HG03045 (cell line): Measurements from ENCODE around the gene SLC11A1.

Experiments used
- ATAC-seq: cut with Tn5 transposase; IDR thresholded peaks from one replicate; pipeline ENCODE4 v1.9.1; 2021; ENCODE audit warnings: mild to moderate bottlenecking, moderate library complexity; ENCODE audit not compliant: unreplicated experiment

Gene SLC11A1

DNA sequence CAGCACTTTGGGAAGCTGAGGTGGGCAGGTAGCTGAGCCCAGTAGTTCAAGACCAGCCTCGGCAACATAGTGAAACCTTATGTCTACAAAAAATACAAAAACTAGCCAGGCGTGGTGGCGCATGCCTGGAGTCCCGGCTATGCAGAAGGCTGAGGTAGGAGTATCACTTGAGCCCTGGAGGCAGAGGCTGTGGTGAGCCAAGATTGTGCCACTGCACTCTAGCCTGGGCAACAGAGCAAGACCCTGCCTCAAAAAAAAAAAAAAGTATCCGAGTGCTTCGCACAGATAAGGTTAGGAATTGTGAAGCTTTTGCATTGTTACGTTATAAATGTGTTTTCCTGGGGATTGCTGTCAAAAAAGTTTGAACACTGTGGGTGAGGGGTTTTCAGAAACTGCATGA, 21.7 kb downstream of the SLC11A1 start:
- no peak for ATAC-seq

DNA sequence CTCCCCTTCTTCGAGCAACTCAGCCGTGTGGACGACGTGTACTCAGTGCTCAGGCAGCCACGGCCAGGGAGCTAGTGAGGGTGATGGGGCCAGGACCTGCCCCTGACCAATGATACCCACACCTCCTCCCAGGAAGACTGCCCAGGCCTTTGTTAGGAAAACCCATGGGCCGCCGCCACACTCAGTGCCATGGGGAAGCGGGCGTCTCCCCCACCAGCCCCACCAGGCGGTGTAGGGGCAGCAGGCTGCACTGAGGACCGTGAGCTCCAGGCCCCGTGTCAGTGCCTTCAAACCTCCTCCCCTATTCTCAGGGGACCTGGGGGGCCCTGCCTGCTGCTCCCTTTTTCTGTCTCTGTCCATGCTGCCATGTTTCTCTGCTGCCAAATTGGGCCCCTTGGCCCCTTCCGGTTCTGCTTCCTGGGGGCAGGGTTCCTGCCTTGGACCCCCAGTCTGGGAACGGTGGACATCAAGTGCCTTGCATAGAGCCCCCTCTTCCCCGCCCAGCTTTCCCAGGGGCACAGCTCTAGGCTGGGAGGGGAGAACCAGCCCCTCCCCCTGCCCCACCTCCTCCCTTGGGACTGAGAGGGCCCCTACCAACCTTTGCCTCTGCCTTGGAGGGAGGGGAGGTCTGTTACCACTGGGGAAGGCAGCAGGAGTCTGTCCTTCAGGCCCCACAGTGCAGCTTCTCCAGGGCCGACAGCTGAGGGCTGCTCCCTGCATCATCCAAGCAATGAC, 22.4 kb downstream of the SLC11A1 start:
- ATAC-seq, result no peak

DNA sequence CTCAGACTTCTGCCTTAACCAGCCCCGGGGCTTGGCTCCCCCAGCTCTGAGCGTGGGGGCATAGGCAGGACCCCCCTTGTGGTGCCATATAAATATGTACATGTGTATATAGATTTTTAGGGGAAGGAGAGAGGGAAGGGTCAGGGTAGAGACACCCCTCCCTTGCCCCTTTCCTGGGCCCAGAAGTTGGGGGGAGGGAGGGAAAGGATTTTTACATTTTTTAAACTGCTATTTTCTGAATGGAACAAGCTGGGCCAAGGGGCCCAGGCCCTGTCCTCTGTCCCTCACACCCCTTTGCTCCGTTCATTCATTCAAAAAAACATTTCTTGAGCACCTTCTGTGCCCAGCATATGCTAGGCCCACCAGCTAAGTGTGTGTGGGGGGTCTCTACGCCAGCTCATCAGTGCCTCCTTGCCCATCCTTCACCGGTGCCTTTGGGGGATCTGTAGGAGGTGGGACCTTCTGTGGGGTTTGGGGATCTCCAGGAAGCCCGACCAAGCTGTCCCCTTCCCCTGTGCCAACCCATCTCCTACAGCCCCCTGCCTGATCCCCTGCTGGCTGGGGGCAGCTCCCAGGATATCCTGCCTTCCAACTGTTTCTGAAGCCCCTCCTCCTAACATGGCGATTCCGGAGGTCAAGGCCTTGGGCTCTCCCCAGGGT, 23.1 kb downstream of the SLC11A1 start:
- ATAC-seq, result no peak

DNA sequence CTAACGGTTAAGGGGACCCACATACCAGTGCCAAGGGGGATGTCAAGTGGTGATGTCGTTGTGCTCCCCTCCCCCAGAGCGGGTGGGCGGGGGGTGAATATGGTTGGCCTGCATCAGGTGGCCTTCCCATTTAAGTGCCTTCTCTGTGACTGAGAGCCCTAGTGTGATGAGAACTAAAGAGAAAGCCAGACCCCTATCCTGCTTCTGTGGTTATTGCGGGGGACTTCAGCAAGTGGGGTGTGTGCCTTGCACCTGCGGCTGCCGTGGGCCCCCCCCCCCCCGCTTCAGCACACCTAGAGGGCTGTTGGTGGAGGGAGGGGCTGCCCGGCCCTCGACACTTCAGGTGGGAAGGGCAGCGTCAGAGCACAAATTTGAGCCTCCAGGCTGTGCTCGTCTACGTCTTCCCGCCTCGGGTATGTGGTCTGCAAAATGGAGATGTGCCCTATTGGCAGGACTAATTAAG, 23.7 kb downstream of the SLC11A1 start:
- ATAC-seq, result peak; percentile 2

DNA sequence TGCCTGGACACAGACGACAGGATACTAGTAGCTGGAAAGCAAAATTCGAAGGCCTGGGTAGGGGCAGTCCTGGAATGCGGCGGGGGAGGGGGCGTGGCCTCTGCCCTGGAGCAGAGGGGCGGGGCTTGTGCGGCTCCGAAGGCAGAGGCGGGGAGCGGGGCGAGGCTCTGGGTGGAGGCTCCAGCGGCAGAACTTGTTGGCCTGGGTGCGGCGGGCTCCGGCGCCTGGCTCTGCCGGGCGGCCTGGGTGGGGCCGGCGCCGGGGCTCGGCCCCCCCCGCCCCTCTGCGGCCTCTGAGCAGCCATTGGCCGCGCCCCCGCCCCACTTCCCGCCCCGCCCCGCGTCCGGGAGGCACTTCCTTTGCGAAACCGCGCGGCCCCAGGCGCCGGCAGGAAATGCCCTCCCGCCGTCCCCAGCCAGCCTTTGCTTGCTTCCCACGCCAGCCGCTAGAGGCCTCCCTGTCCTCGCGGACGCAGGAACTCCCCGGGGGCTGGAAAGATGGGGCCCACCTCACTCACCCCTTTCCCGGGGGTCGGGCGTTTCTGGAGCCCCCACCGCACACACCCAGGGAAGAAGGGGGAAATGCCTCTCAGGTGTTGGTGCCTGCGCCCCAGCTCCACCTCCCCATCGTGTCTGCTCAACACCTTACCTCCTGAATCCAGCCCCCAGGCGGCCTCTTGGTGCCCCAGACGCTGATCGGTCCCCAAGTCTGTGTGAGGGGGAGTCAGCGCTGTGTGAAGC, 24.3 kb downstream of the SLC11A1 start:
- peak; percentile 81 for ATAC-seq

DNA sequence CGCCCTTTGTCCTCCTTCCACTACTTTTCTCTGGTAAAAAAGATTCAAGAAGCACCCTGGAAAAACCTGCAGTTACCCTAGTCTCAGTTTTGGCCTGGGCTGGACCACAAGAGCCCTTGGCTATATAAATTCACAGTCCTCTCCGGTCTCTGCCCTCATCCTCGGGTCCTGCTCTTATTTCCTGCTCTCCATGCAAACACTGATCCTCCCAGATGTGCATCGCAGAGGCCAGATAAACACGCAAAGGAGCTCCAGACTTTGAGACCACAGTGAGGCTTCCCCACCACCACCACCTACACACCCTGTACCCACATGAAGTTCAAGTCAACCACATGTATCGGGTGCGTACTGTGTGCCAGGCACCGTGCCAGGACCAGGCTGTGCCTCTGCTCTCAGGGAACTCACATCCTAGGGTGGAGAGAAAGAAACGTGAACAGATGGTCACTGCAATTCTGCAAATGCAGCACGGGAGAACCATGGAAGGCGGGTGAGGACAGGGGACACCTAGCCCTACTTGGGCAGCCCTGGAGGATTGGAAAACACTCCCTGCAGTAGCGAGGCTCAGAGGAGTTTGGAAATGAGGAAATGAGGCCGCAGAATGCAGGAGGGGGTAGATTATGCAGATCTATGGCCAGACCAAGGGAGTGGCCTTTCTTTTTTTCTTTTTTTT, 25.0 kb downstream of the SLC11A1 start:
- ATAC-seq, result peak; percentile 5

DNA sequence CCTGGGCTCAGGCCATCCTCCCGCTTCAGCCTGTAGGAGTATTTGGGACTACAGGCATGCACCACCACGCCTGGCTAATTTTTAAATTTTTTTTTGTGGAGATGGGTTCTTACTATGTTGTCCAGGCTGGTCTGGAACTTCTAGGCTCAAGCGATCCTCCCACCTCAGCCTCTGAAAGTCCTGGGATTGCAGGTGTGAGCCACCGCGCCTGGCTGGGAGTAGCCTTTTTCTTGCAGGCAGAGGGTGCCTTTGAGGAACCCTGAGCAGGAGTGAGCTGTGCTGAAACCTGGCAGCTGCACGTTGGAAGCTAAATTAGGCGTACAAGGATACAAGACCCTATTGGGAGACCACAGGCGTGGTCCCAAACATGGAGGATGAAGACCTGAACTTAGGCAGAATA, 25.6 kb downstream of the SLC11A1 start:
- no peak for ATAC-seq

DNA sequence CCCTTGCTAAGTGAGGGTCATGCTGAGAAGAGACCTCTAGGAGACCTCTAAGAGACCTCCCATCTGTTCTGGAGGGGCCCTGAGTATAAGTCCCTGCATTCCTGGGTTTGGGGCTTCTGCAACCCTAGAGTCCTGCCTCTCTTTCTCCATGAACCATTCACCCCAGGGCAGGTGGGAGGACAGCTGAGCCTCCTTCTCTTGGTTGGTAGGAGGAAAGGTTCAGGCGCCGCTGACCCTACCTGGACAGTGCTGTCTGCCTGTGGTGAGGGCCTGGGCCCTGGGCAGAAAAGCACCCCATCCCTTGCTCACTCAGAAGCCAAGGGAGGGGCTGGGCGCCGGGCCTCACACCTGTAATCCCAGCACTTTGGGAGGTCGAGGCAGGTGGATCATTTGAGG, 36.2 kb downstream of the SLC11A1 start:
- no peak for ATAC-seq

DNA sequence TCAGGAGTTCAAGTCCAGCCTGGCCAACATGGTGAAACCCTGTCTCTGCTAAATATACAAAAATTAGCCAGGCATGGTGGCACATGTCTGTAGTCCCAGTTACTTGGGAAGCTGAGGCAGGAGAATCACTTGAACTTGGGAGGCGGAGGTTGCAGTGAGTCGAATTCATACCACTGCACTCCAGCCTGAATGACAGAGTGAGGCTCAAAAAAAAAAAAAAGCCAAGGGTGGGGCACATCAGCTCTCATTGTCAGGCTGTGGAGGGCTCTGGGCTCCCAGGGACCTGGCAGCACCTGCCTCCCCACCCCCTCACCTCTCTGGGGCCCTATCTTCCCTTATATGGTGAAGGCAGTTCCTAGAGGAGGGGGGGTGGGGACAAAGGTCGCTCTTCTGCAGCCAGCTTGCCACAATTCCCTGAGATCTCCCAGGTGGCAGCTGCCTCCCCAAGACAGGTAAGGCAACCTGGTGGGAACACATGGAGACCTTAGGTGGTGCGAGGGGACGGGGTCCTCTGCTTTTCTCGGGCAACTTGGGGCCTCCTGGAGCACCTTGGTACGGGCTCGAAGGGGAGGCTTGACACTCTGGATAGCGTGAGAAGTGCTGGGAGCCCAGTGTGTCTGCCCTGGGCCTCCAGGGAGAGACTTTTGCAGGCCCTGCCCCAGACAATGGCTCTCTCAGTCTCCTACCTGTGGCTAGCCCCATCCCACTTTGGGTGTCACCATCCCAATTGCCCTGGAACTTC, 36.8 kb downstream of the SLC11A1 start, which contains the start of gene VIL1:
TSS of gene VIL1 (plus strand) at position 407 of the 742 bp plus-strand sequence. CDS start 4,656 bp downstream, outside the sequence.
- ATAC-seq, result no peak

DNA sequence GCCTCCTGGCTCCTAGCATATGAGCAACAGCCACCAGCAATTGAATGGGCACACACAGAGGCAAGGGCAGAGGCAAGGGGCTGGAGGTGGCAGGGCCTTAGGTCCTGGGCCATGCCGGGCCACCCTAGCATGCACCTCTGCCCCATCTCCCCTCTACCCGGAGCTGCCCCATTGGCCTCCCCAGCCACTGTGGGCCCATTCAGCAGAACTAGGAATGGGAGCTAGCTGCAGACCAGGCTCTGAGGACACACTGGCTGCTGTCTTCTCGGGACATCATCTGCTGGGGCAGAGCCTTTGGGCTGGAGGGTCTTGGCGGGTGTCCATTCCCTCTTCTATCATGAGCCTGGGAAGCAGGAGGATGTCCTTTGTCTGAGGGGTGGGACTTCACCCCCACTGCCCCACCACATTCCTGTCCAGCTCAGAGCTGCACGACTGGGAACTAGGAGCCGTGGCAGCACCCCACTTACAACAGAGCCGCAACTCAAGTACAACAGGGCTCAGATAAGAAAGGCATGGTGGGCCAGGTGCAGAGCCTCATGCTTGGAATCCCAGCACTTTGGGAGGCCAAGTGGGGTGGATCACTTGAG, 37.6 kb downstream of the SLC11A1 start:
- no peak for ATAC-seq

DNA sequence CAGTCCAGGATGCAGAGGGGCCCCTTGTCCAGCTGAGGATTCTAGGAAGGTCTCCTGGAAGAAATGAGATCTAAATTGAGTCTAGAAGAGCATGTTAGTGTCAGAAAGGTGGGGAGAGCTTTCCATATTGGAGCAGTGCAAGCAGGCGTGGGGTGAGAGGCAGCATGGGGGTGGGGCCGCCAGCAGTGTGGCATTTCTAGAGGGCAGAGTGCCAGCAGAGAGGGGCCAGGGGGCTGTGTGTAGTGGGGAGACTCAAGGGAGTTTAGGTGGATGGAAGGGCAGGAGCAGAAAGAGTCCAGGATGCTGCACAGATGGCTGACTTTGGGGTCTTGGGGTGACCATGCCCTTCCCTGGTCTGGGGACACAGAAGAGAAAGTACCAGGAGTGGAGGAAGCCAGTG, 39.0 kb downstream of the SLC11A1 start:
- ATAC-seq, result no peak

DNA sequence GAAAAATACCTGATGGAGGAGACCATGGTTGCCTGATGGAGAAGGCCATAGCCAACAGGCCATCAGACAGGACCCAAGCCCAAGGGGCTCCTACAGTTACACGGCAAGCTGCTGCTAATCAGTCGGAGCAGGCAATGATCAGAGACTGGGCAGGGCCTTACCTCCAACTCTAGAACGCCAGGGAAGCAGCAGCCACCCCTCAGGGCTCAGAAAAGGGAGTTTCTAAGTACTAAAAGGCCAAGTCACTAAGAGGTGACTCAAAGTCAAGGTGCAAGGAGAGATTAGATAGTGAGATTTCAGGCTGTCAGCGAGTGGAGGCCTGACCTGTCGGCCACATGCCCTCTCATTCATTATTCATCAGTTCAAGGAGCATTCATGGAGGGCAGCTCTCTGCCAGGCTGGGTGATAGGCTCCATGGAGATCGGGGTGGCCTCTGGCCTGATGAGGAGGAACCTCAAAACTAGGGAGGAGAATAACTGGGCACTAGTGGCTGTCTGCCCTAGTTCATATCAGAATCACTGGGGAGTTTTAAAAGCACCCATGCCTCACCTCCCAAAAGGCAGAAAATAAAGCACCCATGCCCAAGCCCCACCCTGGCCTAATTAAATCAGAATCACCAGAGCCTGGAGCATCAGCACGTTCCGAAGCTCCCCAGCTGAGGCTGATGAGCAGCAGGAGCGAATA, 40.5 kb downstream of the SLC11A1 start:
- no peak for ATAC-seq

DNA sequence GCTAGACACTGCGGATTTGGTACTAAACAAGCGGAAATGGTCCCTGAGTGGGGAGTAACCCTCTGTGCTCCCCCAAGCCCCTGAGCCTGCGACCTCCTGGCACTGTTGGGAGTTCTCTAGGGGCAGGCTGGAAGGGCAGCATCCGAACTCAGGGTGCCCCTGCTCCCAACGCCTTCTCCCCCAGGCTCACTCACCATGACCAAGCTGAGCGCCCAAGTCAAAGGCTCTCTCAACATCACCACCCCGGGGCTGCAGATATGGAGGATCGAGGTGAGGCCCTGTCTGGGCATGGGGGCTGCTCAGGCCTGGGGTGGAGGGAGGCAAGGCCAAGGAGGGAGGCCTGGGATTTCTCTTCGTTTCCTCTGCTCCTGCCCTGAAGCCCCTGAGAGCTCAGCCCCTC, 41.5 kb downstream of the SLC11A1 start:
- no peak for ATAC-seq

DNA sequence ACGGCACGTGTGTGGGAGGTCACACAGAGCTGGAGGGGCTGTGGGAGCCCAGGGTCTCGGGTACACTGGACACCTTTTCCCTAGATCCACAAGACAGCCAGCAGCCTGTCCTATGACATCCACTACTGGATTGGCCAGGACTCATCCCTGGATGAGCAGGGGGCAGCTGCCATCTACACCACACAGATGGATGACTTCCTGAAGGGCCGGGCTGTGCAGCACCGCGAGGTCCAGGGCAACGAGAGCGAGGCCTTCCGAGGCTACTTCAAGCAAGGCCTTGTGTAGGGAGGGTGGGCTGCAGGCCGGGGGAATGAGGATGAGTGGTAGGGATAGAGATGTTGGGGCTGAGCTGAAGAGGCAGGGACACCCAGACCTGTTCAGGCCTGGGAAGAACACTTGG, 43.5 kb downstream of the SLC11A1 start:
- ATAC-seq, result no peak

DNA sequence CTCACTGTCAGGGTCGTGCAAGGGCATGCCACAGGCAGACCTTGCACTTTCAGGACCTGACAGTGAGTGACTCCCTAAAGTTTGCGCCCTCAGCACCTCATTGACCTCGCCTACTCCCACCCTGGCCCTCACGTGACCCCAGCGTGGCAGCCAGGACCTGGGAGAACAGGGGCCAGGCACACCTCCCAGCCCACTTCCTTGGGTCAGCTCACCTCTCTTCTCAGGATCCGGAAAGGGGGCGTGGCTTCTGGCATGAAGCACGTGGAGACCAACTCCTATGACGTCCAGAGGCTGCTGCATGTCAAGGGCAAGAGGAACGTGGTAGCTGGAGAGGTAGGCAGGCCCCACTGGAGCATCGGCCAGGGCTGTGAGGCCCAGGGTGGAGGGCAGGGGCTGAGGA, 45.7 kb downstream of the SLC11A1 start:
- no peak for ATAC-seq

DNA sequence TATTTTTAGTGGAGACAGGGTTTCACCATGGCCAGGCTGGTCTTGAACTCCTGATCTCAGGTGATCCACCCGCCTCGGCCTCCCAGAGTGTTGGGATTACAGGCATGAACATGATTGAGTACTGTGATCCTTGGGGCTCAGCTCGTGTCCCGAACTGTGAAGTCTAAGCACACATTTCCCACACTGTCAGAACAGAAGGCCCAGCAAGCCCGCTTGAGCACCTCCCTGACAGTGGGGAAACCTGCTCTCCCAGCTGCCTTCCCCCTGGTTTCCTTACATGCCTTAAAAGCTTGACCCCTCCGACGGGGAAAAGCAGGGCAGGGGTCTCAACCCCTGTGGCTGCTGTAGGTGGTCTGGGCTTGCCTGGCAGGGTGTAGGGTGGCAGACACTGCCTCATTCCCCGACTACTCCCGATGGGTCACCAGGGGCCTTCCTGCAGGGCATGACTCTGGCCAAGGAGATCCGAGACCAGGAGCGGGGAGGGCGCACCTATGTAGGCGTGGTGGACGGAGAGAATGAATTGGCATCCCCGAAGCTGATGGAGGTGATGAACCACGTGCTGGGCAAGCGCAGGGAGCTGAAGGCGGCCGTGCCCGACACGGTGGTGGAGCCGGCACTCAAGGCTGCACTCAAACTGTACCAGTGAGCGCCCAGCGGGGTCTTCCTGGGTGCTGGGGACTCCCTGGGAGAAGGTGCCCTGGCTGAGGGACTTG, 46.9 kb downstream of the SLC11A1 start:
- ATAC-seq, result no peak

DNA sequence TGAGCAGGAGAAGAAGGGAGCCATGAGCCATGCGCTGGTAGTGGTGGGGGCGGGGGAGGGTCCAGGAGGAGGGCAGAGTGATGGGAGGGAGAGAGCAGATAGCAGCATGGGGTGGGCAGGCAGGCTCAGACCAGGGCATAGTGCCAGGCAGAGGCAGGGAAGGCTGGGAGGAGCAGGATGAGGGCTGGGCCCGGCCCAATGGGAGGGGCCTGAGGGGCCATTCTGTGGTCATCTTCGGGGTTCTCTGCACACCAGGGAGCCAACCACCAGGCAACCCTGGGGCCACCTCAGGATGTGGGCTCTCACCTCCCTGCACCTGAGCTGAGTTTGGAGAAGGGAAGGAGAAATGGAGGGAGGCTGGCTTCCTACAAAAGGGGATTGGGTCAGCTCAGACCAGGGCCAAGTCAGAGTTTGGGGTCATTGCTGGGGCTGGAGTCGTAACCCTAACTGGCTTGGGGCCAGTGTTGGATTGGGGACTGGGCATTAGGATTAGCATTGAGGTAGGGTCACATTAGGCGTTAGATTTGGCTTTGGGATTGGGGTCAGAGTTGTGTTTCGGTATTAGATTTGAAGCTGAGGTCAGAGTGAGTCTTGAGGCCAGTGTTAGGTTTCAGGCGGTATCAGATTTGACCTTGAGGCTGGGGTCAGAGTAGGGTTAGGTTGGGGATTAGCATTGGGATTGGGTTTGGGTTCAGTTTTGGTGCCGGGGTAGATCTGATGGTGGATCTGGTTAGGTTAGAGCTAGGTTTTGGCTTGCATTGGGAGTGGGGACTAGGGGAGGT, 48.0 kb downstream of the SLC11A1 start:
- no peak for ATAC-seq

DNA sequence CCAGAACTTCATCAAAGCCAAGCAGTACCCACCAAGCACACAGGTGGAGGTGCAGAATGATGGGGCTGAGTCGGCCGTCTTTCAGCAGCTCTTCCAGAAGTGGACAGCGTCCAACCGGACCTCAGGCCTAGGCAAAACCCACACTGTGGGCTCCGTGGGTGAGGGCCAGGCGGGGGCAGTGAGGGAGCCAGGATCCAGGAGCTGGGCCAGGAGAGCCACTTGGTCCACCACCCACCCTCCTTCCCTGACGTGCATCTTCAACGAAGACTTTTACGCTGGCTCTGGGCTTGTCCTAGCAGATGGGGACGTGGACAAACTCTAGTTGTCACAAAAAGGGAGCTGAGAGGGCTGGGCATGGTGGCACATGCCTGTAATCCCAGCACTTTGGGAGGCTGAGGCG, 48.6 kb downstream of the SLC11A1 start:
- ATAC-seq, result no peak
